ENCODE data around the gene TBX4.
"Not testable (repeated sequence)": the region's sequence is repeated elsewhere in the genome, so short reads cannot be mapped to it uniquely, and the experiment has no call there.

The TBX4 gene

GRCh38 chr17:61502292-61502691 lies 50.1 kb downstream of the TBX4 start:
- no peak for DNase-seq

DNA sequence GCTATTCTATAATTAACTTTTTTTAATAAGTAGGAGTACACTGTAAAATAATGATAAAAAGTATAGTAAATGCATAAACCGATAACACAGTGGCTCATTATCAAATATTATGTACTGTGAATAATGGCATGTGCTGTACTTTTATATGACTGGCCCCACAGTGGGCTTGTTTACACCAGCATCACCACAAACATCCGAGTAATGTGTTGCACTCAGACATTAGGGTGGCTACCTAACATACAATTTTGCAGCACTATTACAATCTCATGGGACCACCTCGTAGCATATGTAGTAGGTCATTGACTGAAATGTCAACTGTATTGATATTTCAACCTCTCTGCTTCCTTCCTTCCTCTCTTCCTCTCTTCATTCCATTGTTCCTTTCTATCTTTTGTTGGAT lies 51.7 kb downstream of the TBX4 start:
- DNase-seq = no peak

GRCh38 chr17:61504697-61505096 lies 52.5 kb downstream of the TBX4 start:
- no peak for DNase-seq

GRCh38 chr17:61505846-61506627 lies 53.8 kb downstream of the TBX4 start:
- no peak for DNase-seq

GRCh38 chr17:61507383-61508066 lies 55.3 kb downstream of the TBX4 start:
- DNase-seq = no peak

GRCh38 chr17:61508912-61509311 lies 56.7 kb downstream of the TBX4 start:
- no peak for DNase-seq

DNA sequence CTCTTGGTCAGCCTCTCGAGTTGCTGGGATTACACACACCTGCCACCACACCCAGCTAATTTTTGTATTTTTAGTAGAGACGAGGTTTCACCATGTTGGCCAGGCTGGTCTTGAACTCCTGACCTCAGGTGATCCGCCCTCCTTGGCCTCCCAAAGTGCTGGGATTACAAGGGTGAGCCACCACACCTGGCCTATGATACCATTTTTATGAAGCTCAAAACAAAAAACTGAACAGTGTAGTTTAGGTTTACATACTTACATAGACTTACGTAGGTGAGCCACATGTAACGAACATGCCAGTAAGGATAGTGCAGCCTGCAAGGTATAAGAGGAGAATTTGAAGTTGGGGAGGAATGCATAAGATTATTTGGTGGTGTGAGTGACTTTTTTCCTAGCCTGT lies 57.2 kb downstream of the TBX4 start:
- DNase-seq = not testable (repeated sequence)

DNA sequence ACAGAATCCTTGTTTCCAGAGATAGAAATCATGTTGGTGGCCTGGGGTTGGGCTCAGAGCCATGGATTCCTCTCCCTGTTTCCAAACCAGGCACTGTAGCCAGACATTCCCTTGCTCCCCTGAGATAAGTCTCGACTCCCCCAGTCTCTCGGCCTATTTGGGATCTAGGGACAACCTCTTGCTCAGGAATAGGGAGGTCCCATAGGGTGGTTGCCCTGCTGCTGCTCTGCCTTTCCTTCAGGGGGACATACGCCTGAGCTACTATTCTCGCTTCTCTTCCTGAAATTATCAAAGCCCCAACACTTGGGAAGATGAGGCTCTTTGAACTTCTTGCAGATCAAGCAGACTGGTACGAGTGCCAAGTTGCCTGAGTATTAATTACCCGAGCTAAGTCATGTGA lies 58.0 kb downstream of the TBX4 start:
- DNase-seq = no peak

- no peak for DNase-seq
These were observed 58.8 kb downstream of the TBX4 start for GRCh38 chr17:61510991-61511390.

GRCh38 chr17:61511480-61512182 lies 59.4 kb downstream of the TBX4 start:
- no peak for DNase-seq

DNA sequence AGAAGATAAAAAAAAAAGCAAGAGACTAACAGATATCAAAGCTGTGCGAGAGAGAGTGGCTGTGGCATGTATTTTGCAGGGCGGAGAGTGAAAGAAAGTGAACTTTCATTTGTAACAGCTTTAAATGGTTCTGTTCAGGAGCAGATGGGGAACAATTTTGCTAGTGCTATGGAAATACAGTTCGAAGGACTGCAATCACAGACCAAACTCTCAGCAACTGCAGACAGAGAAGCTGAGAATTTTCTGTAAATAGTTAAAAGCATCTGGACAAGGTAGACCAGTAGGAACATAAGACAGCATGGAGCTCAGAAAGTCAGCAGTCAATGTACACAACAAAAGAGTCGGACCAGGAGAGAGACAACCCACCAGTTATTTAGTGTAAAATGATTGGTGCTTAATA lies 62.3 kb downstream of the TBX4 start:
- DNase-seq = no peak

DNA sequence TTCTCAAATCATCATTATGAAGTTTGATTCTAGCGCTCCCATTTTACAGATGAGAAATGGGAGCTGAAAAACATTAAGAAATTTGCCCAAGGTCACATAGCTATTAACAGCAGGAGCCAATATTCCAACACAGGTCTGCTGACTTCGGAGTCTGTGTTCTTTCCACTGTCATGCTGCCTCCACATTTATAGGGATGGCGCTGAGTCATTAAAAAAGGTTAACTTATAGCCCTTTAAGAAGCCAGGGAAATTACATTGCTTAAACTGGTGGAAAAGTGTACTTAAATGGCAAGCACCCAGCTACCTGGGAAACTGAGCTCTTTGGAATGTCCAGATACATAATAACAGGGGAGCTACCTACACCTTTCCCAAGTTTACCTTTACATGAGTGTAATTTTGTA lies 65.0 kb downstream of the TBX4 start:
- no peak for DNase-seq

- no peak for DNase-seq
These were observed 65.8 kb downstream of the TBX4 start for GRCh38 chr17:61517843-61518606.

DNA sequence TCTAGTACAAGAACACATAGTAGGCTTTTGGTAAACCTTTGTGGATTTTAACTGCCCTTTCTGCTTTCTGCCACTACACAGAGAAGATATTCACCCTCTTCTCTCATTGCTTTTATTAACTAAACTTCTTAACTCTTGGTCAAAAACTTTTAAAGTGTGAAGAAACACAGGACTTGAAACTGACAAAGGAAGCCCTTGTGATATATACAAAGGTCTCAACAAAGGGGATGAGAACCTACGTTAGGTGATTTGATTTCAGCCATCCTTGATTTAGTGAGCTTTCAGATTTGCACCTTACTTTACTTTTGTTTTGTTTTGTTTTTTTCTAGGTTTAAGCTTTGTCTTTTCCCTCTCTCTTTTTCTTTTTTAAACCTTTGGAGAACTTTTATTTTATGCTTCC lies 66.9 kb downstream of the TBX4 start:
- DNase-seq = no peak

- no peak for DNase-seq
These were observed 67.7 kb downstream of the TBX4 start for GRCh38 chr17:61519754-61520440.

DNA sequence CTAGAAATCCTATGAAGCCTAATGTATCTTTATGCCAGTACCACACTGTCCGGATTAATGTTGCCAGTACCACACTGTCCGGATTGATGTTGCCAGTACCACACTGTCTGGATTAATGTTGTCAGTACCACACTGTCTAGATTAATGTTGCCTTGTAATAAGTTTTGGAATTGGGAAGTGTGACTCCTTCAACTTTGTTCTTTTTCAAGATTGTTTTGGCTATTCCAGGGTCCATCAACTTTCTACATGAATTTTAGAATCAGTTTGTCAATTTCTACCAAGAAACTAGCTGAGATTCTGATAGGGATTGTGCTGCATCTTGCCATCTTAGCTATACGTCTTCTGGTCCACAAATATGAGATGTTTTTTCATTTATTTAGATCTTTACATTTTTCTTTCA lies 68.7 kb downstream of the TBX4 start:
- no peak for DNase-seq

DNA sequence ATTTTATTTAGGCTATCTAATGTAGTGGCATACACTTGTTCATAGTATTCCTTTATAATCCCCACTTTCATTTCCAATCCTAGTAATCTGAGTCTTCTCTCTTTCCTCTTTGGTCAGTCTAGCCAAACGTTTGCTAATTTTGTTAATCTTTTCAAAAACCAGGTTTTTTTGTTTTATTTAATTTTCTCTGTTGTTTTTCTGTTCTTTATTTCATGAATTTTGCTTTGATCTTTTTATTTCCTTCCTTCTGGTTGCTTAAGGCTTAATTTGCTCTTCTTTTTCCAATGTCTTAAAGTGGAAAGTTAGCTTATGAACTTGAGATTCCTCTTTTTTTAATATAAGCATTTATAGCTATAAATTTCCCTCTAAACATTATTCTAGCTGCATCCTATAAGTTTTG lies 69.9 kb downstream of the TBX4 start:
- DNase-seq = no peak

DNA sequence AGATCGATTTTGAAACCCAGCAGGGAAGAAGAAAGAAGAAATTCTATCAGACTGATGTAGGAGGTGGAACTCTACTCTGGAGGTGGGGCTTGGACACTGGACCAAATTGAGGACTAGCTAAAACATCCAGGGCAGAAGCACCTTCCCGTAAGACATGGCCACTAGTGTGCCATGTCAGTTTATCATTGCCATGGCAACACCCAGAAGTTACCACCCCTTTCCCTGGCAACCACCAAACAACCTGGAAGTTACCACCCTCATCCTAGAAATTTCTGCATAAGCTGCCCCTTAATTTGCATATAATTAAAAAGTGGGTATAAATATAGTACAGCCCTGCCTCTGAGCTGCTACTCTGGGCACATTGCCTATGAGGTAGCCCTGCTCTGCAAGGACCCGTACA lies 72.1 kb downstream of the TBX4 start:
- DNase-seq = no peak

- not testable (repeated sequence) for DNase-seq
These were observed 75.2 kb downstream of the TBX4 start for GRCh38 chr17:61527441-61527840.

- DNase-seq = no peak
These were observed 75.9 kb downstream of the TBX4 start for GRCh38 chr17:61528171-61528570.

DNA sequence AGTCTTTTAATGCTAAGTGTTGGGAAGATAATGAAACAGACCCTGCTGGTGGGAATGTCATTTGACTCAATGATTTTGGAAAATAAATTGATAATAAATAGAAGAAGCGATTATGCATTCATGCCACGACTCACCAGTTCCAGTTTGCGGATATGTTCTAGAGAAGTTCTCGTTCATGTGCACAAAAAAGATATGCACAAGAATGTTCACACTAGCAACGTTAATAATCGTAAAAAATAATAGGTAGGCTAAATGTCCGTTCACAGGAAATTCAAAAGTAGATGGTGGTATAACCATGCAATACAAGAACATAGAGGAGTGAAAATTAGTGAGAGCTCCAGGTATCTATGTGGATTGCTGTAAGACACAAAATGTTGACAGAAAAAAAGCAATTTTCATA lies 79.0 kb downstream of the TBX4 start:
- no peak for DNase-seq

DNA sequence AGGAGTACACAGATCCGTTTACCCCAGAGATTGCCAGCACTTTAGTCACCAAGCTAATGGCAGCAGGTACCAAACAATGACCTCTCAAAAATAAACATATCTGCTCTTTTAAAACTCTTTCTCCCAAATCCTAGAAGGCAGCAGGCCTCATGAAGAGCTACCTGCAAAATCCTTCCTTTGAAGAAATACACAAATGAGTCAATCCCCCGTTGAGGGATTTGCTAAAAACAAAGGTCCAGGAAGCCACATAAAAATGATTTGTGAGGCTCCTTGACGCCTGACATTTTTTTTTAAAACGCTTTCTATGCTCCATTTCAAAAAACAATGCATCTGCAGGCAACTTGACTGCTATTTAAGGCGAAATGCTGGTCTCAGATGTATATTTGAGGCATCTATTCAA lies 80.6 kb downstream of the TBX4 start:
- DNase-seq = no peak

- DNase-seq = no peak
These were observed 81.6 kb downstream of the TBX4 start for GRCh38 chr17:61533797-61534196.
